Right atrium auricular region (tissue), 2 donors: ENCODE results near the gene CTDP1. TPM values are rescaled to one million over a fixed set of nuclear protein-coding genes. Genes with fewer than 3 reads are reported as not detected.

ENCODE experiments used
- DNase-seq: peaks from one replicate; pipeline ENCODE4 v3.0.0-alpha.2; 2019; ENCODE audit warnings: low spot score
- H3K27ac ChIP-seq, 2 donors: fragments of 200-600 bp; sonication (generic); 1 replicate in 1 of 2; 2 replicates in 1 of 2; pipeline ENCODE4 v1.5.1; 2016 to 2019
- H3K27me3 ChIP-seq, 2 donors: fragments of 200-600 bp; sonication (generic); one replicate each; pipeline versions ENCODE4 v1.5.1 to v1.6.0; 2017 to 2019
- H3K36me3 ChIP-seq: fragments of 200-600 bp; sonication (generic); one replicate; pipeline ENCODE4 v1.5.1; 2016
- H3K4me1 ChIP-seq, 2 donors: fragments of 200-600 bp; sonication (generic); one replicate each; pipeline versions ENCODE4 v1.5.1 to v1.6.0; 2017 to 2019
- H3K4me3 ChIP-seq, 2 donors: fragments of 200-600 bp; sonication (generic); 1 replicate in 1 of 2; 2 replicates in 1 of 2; pipeline ENCODE4 v1.5.1; 2017 to 2019; ENCODE audit warnings: mild to moderate bottlenecking in 1 of 2, moderate library complexity in 1 of 2
- H3K9me3 ChIP-seq, 2 donors: fragments of 200-600 bp; sonication (generic); one replicate each; pipeline ENCODE4 v1.5.1; 2019
- CTCF ChIP-seq, 2 donors: fragments of 200-600 bp; sonication (generic); IDR thresholded peaks; one replicate each; pipeline ENCODE4 v1.5.1; 2019; ENCODE audit warnings: antibody characterized with exemption in 2 of 2
- total RNA-seq, 2 donors: library from RNA; depleted of rRNA; stranded (reverse); fragments of >200 nt; gene quantifications; one replicate each; pipeline ENCODE4 v1.1.0, GENCODE V29; 2016

The CTDP1 gene
- total RNA-seq, 2 donors from 2014 or later = 6.3 to 9.2 TPM

GRCh38 chr18:79682481-79682880, 2.9 kb downstream of the CTDP1 start:
- H3K27me3 ChIP-seq = no peaks in the 10 kb centered on the region
- no peaks in the 10 kb centered on the region for H3K36me3 ChIP-seq
- H3K4me1 ChIP-seq = peaks cover 0 to 49% of the 10 kb centered on the region in 2 donors
- TF ChIP-seq CTCF (IDR thresholded peaks at IDR 0.05) = no peak
- H3K4me3 ChIP-seq = no peak overlapping the region
- no peak for DNase-seq
- no peaks in the 10 kb centered on the region for H3K9me3 ChIP-seq
- no peak overlapping the region for H3K27ac ChIP-seq

GRCh38 chr18:79682894-79683625, 3.5 kb downstream of the CTDP1 start:
- H3K9me3 ChIP-seq = no peaks in the 10 kb centered on the region
- no peaks in the 10 kb centered on the region for H3K27me3 ChIP-seq
- no peak overlapping the region for H3K4me3 ChIP-seq
- H3K36me3 ChIP-seq = no peaks in the 10 kb centered on the region
- DNase-seq = no peak
- TF ChIP-seq CTCF (IDR thresholded peaks at IDR 0.05) = no peak
- H3K4me1 ChIP-seq = peaks cover 0 to 44% of the 10 kb centered on the region in 2 donors
- H3K27ac ChIP-seq = no peak overlapping the region

GRCh38 chr18:79683626-79684282, 4.2 kb downstream of the CTDP1 start:
- no peak for TF ChIP-seq CTCF (IDR thresholded peaks at IDR 0.05)
- no peaks in the 10 kb centered on the region for H3K36me3 ChIP-seq
- H3K9me3 ChIP-seq = no peaks in the 10 kb centered on the region
- H3K27me3 ChIP-seq = no peaks in the 10 kb centered on the region
- peaks cover 0 to 37% of the 10 kb centered on the region in 2 donors for H3K4me1 ChIP-seq
- DNase-seq = no peak
- peak overlapping the region in 1 of 2 donors; percentile 58 for H3K27ac ChIP-seq
- no peak overlapping the region for H3K4me3 ChIP-seq

GRCh38 chr18:79684283-79684631, 4.7 kb downstream of the CTDP1 start:
- TF ChIP-seq CTCF (IDR thresholded peaks at IDR 0.05) = no peak
- DNase-seq = no peak
- Histone ChIP-seq H3K27ac (peak overlapping the region in 1 of 2 donors; percentile 58), H3K36me3 (no peaks in the 10 kb centered on the region), H3K4me3 (peak overlapping the region in 1 of 2 donors; percentile 9), H3K27me3 (no peaks in the 10 kb centered on the region), H3K4me1 (peaks cover 0 to 37% of the 10 kb centered on the region in 2 donors), H3K9me3 (no peaks in the 10 kb centered on the region)

GRCh38 chr18:79684787-79685186, 5.2 kb downstream of the CTDP1 start:
- Histone ChIP-seq H3K27me3 (no peaks in the 10 kb centered on the region), H3K27ac (peak overlapping the region in 1 of 2 donors; percentile 58), H3K4me3 (no peak overlapping the region), H3K36me3 (no peaks in the 10 kb centered on the region), H3K9me3 (no peaks in the 10 kb centered on the region), H3K4me1 (peaks cover 0 to 37% of the 10 kb centered on the region in 2 donors)
- TF ChIP-seq CTCF (IDR thresholded peaks at IDR 0.05) = no peak
- no peak for DNase-seq
